ENCODE data around the gene DGCR8.

Gene DGCR8

GRCh38 chr22:20053407-20054033 lies 26.5 kb upstream of the DGCR8 start:
- Histone ChIP-seq H3K27me3 (replicated peaks; ENCODE audit: control insufficient read depth, insufficient read depth, low read length, poor library complexity, severe bottlenecking) (no peaks in the 10 kb centered on the region), H3K4me3 (ENCODE audit: insufficient read depth, low read depth, low read length, poor library complexity, severe bottlenecking) (no peak overlapping the region), H3K9me3 (ENCODE audit: control insufficient read depth, low read length) (no peaks in the 10 kb centered on the region), H3K27ac (ENCODE audit: insufficient read depth, low read length, poor library complexity, severe bottlenecking) (no peak overlapping the region), H3K36me3 (ENCODE audit: control insufficient read depth, insufficient read depth, low read length) (peaks cover 44% of the 10 kb centered on the region), H3K4me1 (ENCODE audit: control insufficient read depth, insufficient read depth, low read length, poor library complexity, severe bottlenecking) (no peaks in the 10 kb centered on the region)
- no peak for DNase-seq

DNA sequence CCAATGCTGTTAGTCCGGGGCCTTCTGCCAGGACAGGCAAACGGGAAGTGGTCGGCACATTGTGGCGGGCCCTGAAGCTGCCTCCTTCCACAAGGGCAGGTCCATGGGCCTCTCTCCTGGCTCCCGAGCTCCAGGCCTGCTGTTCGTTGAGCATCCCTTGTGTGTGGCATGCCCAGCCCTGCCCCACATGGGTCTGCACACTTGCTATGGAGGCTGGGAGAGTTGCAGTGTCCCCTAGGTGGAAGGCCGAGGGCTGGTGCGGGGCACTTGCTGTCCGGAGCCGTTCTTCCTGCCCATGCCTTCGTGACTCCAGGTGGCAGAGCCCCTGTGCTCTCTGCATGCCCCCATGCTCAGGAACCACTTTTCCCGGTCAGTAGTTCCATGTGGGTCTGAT lies 26.0 kb upstream of the DGCR8 start:
- DNase-seq: no peak
- no peaks in the 10 kb centered on the region for H3K27me3 ChIP-seq (replicated peaks; ENCODE audit: control insufficient read depth, insufficient read depth, low read length, poor library complexity, severe bottlenecking)
- no peak overlapping the region for H3K4me3 ChIP-seq (ENCODE audit: insufficient read depth, low read depth, low read length, poor library complexity, severe bottlenecking)
- H3K9me3 ChIP-seq (ENCODE audit: control insufficient read depth, low read length): no peaks in the 10 kb centered on the region
- no peaks in the 10 kb centered on the region for H3K4me1 ChIP-seq (ENCODE audit: control insufficient read depth, insufficient read depth, low read length, poor library complexity, severe bottlenecking)
- H3K36me3 ChIP-seq (ENCODE audit: control insufficient read depth, insufficient read depth, low read length): peaks cover 42% of the 10 kb centered on the region
- H3K27ac ChIP-seq (ENCODE audit: insufficient read depth, low read length, poor library complexity, severe bottlenecking): no peak overlapping the region

DNA sequence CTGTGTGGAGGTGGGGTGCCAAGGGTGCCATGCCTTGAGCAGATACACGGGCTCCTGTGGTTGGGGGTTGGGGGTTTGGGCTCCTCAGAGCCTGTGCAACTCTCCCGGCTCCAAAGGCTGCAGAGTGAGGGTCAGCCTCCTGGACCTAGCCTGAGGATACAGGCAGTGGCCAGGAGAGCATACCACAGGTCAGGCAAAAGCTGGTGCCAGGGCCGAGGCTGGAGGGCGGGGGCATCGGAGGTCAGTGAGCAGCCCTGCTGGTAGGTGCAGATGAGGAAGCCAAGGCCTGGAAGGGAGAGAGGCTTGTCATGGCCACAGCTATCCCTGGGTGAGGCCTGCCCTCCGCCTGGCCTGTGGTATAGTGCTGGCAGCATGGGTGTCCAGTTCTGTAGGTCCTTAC lies 25.6 kb upstream of the DGCR8 start:
- Histone ChIP-seq H3K9me3 (ENCODE audit: control insufficient read depth, low read length) (no peaks in the 10 kb centered on the region), H3K27me3 (replicated peaks; ENCODE audit: control insufficient read depth, insufficient read depth, low read length, poor library complexity, severe bottlenecking) (no peaks in the 10 kb centered on the region), H3K36me3 (ENCODE audit: control insufficient read depth, insufficient read depth, low read length) (peaks cover 42% of the 10 kb centered on the region), H3K4me3 (ENCODE audit: insufficient read depth, low read depth, low read length, poor library complexity, severe bottlenecking) (no peak overlapping the region), H3K27ac (ENCODE audit: insufficient read depth, low read length, poor library complexity, severe bottlenecking) (no peak overlapping the region), H3K4me1 (ENCODE audit: control insufficient read depth, insufficient read depth, low read length, poor library complexity, severe bottlenecking) (no peaks in the 10 kb centered on the region)
- DNase-seq: no peak

DNA sequence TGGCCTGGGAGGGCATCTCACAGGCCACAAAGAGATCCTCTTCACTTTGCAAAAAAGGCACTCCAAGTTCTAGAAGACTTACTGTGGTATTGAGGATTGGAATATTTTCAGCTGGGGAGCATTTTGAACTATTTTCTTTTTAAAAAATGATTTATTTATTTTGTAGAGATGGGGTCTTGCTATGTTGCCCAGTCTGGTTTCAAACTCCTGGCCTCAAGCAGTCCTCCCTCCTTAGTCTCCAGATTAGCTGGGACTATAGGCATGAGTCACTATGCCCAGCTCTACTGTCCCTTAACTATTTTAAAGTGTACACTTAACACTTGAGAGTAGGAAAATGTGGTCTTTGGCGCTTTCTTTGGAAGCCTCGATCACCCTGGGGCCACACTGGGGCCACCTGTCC lies 24.9 kb upstream of the DGCR8 start:
- Histone ChIP-seq H3K27ac (ENCODE audit: insufficient read depth, low read length, poor library complexity, severe bottlenecking) (no peak overlapping the region), H3K9me3 (ENCODE audit: control insufficient read depth, low read length) (no peaks in the 10 kb centered on the region), H3K4me1 (ENCODE audit: control insufficient read depth, insufficient read depth, low read length, poor library complexity, severe bottlenecking) (no peaks in the 10 kb centered on the region), H3K4me3 (ENCODE audit: insufficient read depth, low read depth, low read length, poor library complexity, severe bottlenecking) (no peak overlapping the region), H3K27me3 (replicated peaks; ENCODE audit: control insufficient read depth, insufficient read depth, low read length, poor library complexity, severe bottlenecking) (no peaks in the 10 kb centered on the region), H3K36me3 (ENCODE audit: control insufficient read depth, insufficient read depth, low read length) (peaks cover 42% of the 10 kb centered on the region)
- DNase-seq: no peak

GRCh38 chr22:20055654-20056053 lies 24.4 kb upstream of the DGCR8 start:
- H3K36me3 ChIP-seq (ENCODE audit: control insufficient read depth, insufficient read depth, low read length): peaks cover 45% of the 10 kb centered on the region
- no peaks in the 10 kb centered on the region for H3K27me3 ChIP-seq (replicated peaks; ENCODE audit: control insufficient read depth, insufficient read depth, low read length, poor library complexity, severe bottlenecking)
- H3K27ac ChIP-seq (ENCODE audit: insufficient read depth, low read length, poor library complexity, severe bottlenecking): no peak overlapping the region
- no peak for DNase-seq
- no peaks in the 10 kb centered on the region for H3K9me3 ChIP-seq (ENCODE audit: control insufficient read depth, low read length)
- no peak overlapping the region for H3K4me3 ChIP-seq (ENCODE audit: insufficient read depth, low read depth, low read length, poor library complexity, severe bottlenecking)
- H3K4me1 ChIP-seq (ENCODE audit: control insufficient read depth, insufficient read depth, low read length, poor library complexity, severe bottlenecking): no peaks in the 10 kb centered on the region

GRCh38 chr22:20056161-20056560 lies 23.9 kb upstream of the DGCR8 start:
- no peaks in the 10 kb centered on the region for H3K9me3 ChIP-seq (ENCODE audit: control insufficient read depth, low read length)
- H3K4me3 ChIP-seq (ENCODE audit: insufficient read depth, low read depth, low read length, poor library complexity, severe bottlenecking): no peak overlapping the region
- no peaks in the 10 kb centered on the region for H3K27me3 ChIP-seq (replicated peaks; ENCODE audit: control insufficient read depth, insufficient read depth, low read length, poor library complexity, severe bottlenecking)
- H3K36me3 ChIP-seq (ENCODE audit: control insufficient read depth, insufficient read depth, low read length): peaks cover 49% of the 10 kb centered on the region
- DNase-seq: no peak
- no peak overlapping the region for H3K27ac ChIP-seq (ENCODE audit: insufficient read depth, low read length, poor library complexity, severe bottlenecking)
- H3K4me1 ChIP-seq (ENCODE audit: control insufficient read depth, insufficient read depth, low read length, poor library complexity, severe bottlenecking): no peaks in the 10 kb centered on the region

DNA sequence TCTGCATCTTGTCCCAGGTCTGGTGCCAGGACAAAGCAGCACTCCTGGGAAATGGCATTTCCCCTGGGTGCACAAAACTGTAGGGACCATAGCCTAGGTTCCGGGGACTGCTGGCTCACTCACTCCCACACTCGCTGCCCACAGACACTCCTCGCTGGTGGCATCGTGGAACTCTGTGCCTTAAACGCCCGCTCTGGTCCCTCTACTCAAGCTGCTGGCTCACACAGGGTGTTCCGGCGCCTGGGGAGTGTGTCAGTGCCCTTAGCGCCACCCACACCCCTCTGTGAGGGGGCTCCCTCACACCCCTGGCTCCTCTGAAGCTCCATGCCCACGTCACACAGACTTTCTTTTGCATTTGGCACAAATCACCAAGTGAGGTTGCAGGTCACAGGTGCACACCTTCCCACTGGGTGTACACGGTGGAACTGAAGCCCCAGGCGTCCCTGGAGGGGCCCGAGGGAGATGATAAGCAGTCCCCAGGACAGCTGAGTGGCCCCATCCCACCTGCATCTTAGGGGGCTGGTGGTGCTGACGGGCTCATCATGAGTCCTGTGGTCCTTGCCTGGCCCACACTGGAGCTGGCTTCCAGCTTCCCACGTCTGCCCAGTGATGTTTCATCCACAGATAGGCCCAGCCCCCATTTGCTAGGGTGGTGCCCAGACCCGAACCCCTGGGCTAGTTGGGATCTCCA lies 23.2 kb upstream of the DGCR8 start:
- Histone ChIP-seq H3K27ac (ENCODE audit: insufficient read depth, low read length, poor library complexity, severe bottlenecking) (no peak overlapping the region), H3K4me3 (ENCODE audit: insufficient read depth, low read depth, low read length, poor library complexity, severe bottlenecking) (no peak overlapping the region), H3K9me3 (ENCODE audit: control insufficient read depth, low read length) (no peaks in the 10 kb centered on the region), H3K27me3 (replicated peaks; ENCODE audit: control insufficient read depth, insufficient read depth, low read length, poor library complexity, severe bottlenecking) (no peaks in the 10 kb centered on the region), H3K4me1 (ENCODE audit: control insufficient read depth, insufficient read depth, low read length, poor library complexity, severe bottlenecking) (no peaks in the 10 kb centered on the region), H3K36me3 (ENCODE audit: control insufficient read depth, insufficient read depth, low read length) (peaks cover 56% of the 10 kb centered on the region)
- DNase-seq: no peak

DNA sequence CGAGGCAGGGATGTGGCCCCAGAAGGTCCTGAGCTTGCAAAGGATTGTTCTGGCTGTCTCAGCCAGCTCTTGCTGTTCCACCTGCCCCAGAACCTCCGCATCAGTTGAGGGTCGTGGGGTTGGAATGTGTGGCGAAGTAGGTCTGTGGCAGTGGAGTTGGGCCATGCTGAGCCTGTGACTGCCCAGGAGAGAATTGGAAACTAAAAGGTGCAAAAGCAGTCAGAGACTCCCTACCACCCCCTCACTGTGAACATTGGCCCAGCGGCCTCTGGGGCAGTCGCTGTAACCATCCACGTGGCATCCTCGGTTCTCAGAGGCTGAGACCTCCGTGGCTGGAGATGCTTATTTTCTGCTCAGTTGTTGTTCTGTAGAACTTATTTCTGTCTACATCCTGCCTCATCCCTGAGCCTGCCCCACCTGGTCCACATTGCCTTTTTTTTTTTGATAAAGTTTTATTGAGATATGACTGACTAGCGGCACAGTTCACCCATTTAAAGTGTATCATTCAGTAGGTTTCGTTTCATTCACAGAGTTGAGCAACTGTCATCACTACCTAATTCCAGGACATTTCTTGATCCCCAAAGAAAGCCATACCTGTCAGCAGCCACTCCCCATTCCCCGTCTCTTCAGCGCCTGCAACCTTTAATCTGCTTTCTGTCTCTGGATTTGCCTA lies 22.3 kb upstream of the DGCR8 start:
- Histone ChIP-seq H3K9me3 (ENCODE audit: control insufficient read depth, low read length) (no peaks in the 10 kb centered on the region), H3K4me1 (ENCODE audit: control insufficient read depth, insufficient read depth, low read length, poor library complexity, severe bottlenecking) (no peaks in the 10 kb centered on the region), H3K36me3 (ENCODE audit: control insufficient read depth, insufficient read depth, low read length) (peaks cover 64% of the 10 kb centered on the region), H3K4me3 (ENCODE audit: insufficient read depth, low read depth, low read length, poor library complexity, severe bottlenecking) (no peak overlapping the region), H3K27ac (ENCODE audit: insufficient read depth, low read length, poor library complexity, severe bottlenecking) (no peak overlapping the region), H3K27me3 (replicated peaks; ENCODE audit: control insufficient read depth, insufficient read depth, low read length, poor library complexity, severe bottlenecking) (no peaks in the 10 kb centered on the region)
- DNase-seq: no peak

GRCh38 chr22:20058989-20059770 lies 20.9 kb upstream of the DGCR8 start:
- Histone ChIP-seq H3K9me3 (ENCODE audit: control insufficient read depth, low read length) (no peaks in the 10 kb centered on the region), H3K27me3 (replicated peaks; ENCODE audit: control insufficient read depth, insufficient read depth, low read length, poor library complexity, severe bottlenecking) (no peaks in the 10 kb centered on the region), H3K4me1 (ENCODE audit: control insufficient read depth, insufficient read depth, low read length, poor library complexity, severe bottlenecking) (no peaks in the 10 kb centered on the region), H3K27ac (ENCODE audit: insufficient read depth, low read length, poor library complexity, severe bottlenecking) (no peak overlapping the region), H3K36me3 (ENCODE audit: control insufficient read depth, insufficient read depth, low read length) (peaks cover 64% of the 10 kb centered on the region), H3K4me3 (ENCODE audit: insufficient read depth, low read depth, low read length, poor library complexity, severe bottlenecking) (no peak overlapping the region)
- no peak for DNase-seq

All from effector memory CD4-positive, alpha-beta T cell (primary cell).